Keratinocyte (primary cell): ENCODE measurements around the gene COA5. TPM values are rescaled to one million over a fixed set of nuclear protein-coding genes. Genes with fewer than 3 reads are reported as not detected.

Experiments
- DNase-seq: peaks from one replicate; pipeline ENCODE4 v3.0.0-alpha.2; 2011; ENCODE audit warnings: low read depth, missing footprints, low spot score
- FAIRE-seq: peaks from 2 replicates; lab custom pipeline; 2011; peaks lifted over from hg19 to GRCh38; lab: Jason Lieb, UNC
- H2AFZ ChIP-seq: 2 replicates; pipeline ENCODE4 v1.6.0; 2012; ENCODE audit warnings: low read length, control low read depth, inconsistent platforms; ENCODE audit not compliant: control insufficient read depth
- H3K27ac ChIP-seq: 2 replicates; pipeline ENCODE4 v1.5.1; 2011; ENCODE audit warnings: low read length; ENCODE audit not compliant: control insufficient read depth, insufficient read depth
- H3K27me3 ChIP-seq: 3 replicates; pipeline ENCODE4 v1.6.0; 2011; ENCODE audit warnings: low read length; ENCODE audit not compliant: control insufficient read depth, insufficient read depth; ENCODE audit errors: extremely low read depth
- H3K36me3 ChIP-seq, 2 experiments: 2 replicates in 1 of 2; 3 replicates in 1 of 2; pipeline ENCODE4 v1.5.1; 2011; ENCODE audit warnings: low read length in 2 of 2, mild to moderate bottlenecking in 1 of 2; ENCODE audit not compliant: control insufficient read depth in 2 of 2, insufficient read depth in 2 of 2; ENCODE audit errors: extremely low read depth in 1 of 2
- H3K4me1 ChIP-seq: 3 replicates; pipeline ENCODE4 v1.5.1; 2011; ENCODE audit warnings: low read length; ENCODE audit not compliant: control insufficient read depth, insufficient read depth; ENCODE audit errors: extremely low read depth
- H3K4me2 ChIP-seq: 3 replicates; pipeline ENCODE4 v1.6.0; 2011; ENCODE audit warnings: low read depth, low read length; ENCODE audit not compliant: control insufficient read depth, insufficient read depth; ENCODE audit errors: extremely low read depth
- H3K4me3 ChIP-seq, 3 experiments: fragments of 200-600 bp in 1 of 3; sonication (generic) in 1 of 3; 2 replicates in 2 of 3; 3 replicates in 1 of 3; pipeline ENCODE4 v1.5.1; 2011 to 2016; ENCODE audit warnings: low read length in 3 of 3, mild to moderate bottlenecking in 3 of 3, control low read depth in 2 of 3, inconsistent platforms in 1 of 3, low read depth in 1 of 3, mixed read lengths in 1 of 3, mixed run types in 1 of 3, moderate library complexity in 1 of 3; ENCODE audit not compliant: control insufficient read depth in 2 of 3, insufficient read depth in 2 of 3; ENCODE audit errors: extremely low read depth in 1 of 3
- H3K79me2 ChIP-seq: 2 replicates; pipeline ENCODE4 v1.6.0; 2012; ENCODE audit warnings: low read length; ENCODE audit not compliant: control insufficient read depth, insufficient read depth
- H3K9ac ChIP-seq: 3 replicates; pipeline ENCODE4 v1.6.0; 2011; ENCODE audit warnings: low read length; ENCODE audit not compliant: control insufficient read depth, insufficient read depth; ENCODE audit errors: extremely low read depth
- H3K9me1 ChIP-seq: 3 replicates; pipeline ENCODE4 v1.6.0; 2011; ENCODE audit warnings: low read length; ENCODE audit not compliant: control insufficient read depth, insufficient read depth; ENCODE audit errors: extremely low read depth
- H3K9me3 ChIP-seq: 2 replicates; pipeline ENCODE4 v1.5.1; 2012; ENCODE audit warnings: low read depth, low read length; ENCODE audit not compliant: control insufficient read depth
- H4K20me1 ChIP-seq: 3 replicates; pipeline ENCODE4 v1.6.0; 2011; ENCODE audit warnings: low read length; ENCODE audit not compliant: control insufficient read depth, insufficient read depth; ENCODE audit errors: extremely low read depth
- EZH2 ChIP-seq: IDR thresholded peaks from one replicate; pipeline ENCODE4 v1.6.1; 2012; ENCODE audit warnings: inconsistent platforms, mild to moderate bottlenecking, low read length, moderate library complexity
- dilution Hi-C: fragments of 300-500 bp; cut with MboI; formaldehyde crosslinking; loops from one replicate; pipeline ENCODE4 v1.7.0; 2020; ENCODE audit warnings: low sequenced_read_pairs; ENCODE audit not compliant: extremely low pct_ligation_motif_present
- polyA plus RNA-seq, 5 experiments: library from polyadenylated mRNA; depleted of rRNA in 3 of 5; stranded (reverse) in 3 of 5; stranded (forward) in 1 of 5; unstranded in 1 of 5; fragments of >200 nt; gene quantifications; 1 replicate in 1 of 5; 2 replicates in 3 of 5; 3 replicates in 1 of 5; pipeline versions ENCODE4 v1.2.1 to v1.2.3, GENCODE V29; 2011 to 2012; ENCODE audit warnings: missing spikeins in 2 of 5, low read depth in 1 of 5, low replicate concordance in 1 of 5
- TF ChIP-seq, protein P1 (sequence below), 3 experiments: IDR thresholded peaks in 1 of 3; conservative IDR thresholded peaks in 1 of 3; optimal IDR thresholded peaks in 1 of 3; 2 replicates in 2 of 3; 3 replicates in 1 of 3; pipeline versions ENCODE3 to v1.5.1; 2011; ENCODE audit warnings: low read length in 3 of 3, mild to moderate bottlenecking in 3 of 3, moderate library complexity in 2 of 3, control low read depth in 1 of 3, inconsistent platforms in 1 of 3; ENCODE audit not compliant: insufficient read depth in 2 of 3; ENCODE audit errors: extremely low read depth in 1 of 3

Gene COA5
- polyA plus RNA-seq, 1 donor (not counting 4 experiments of a cell fraction or from before 2014, with no cell fraction given) = 25.1 TPM

DNA sequence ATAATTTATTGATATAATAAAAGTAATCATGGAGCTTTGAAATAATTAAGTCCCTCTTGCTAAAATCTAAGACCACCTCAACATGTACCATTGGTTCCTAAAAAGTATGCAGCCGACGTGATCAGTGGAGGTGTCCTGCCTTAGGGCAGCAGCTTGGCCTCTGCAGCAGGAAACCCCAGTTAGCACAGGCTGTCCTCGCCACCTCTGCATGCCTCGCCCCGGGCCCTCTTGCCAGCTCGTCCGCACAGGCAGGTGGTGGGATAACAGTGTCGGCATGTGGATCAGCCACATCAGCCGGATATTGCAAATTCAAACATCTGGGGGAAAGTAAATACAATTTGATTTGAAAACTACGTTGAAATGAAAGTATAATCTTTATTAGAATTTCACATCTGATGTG is 22.9 kb downstream of the COA5 start:
- Histone ChIP-seq H3K4me2 (no peak overlapping the region), H3K4me1 (no peaks in the 10 kb centered on the region), H3K79me2 (no peaks in the 10 kb centered on the region), H3K27ac (no peak overlapping the region), H3K36me3 (peaks cover 3 to 10% of the 10 kb centered on the region in 2 experiments), H3K9me3 (no peaks in the 10 kb centered on the region), H4K20me1 (no peaks in the 10 kb centered on the region), H3K27me3 (no peaks in the 10 kb centered on the region), H3K9me1 (no peaks in the 10 kb centered on the region), H3K9ac (no peak overlapping the region), H3K4me3 (no peak overlapping the region), H2AFZ (no peak overlapping the region)
- DNase-seq (no peak), FAIRE-seq (no peak)
- no peak for TF ChIP-seq EZH2
- TF ChIP-seq, protein P1, sequence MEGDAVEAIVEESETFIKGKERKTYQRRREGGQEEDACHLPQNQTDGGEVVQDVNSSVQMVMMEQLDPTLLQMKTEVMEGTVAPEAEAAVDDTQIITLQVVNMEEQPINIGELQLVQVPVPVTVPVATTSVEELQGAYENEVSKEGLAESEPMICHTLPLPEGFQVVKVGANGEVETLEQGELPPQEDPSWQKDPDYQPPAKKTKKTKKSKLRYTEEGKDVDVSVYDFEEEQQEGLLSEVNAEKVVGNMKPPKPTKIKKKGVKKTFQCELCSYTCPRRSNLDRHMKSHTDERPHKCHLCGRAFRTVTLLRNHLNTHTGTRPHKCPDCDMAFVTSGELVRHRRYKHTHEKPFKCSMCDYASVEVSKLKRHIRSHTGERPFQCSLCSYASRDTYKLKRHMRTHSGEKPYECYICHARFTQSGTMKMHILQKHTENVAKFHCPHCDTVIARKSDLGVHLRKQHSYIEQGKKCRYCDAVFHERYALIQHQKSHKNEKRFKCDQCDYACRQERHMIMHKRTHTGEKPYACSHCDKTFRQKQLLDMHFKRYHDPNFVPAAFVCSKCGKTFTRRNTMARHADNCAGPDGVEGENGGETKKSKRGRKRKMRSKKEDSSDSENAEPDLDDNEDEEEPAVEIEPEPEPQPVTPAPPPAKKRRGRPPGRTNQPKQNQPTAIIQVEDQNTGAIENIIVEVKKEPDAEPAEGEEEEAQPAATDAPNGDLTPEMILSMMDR (optimal IDR thresholded peaks at IDR 0.05 in 1 of 3, IDR thresholded peaks at IDR 0.05 in 1 of 3, conservative IDR thresholded peaks at IDR 0.05 in 1 of 3; ENCODE audit: extremely low read depth in 1 of 3, insufficient read depth in 2 of 3, low read length in 3 of 3) = no peak
- dilution Hi-C loops = no loop called here

DNA sequence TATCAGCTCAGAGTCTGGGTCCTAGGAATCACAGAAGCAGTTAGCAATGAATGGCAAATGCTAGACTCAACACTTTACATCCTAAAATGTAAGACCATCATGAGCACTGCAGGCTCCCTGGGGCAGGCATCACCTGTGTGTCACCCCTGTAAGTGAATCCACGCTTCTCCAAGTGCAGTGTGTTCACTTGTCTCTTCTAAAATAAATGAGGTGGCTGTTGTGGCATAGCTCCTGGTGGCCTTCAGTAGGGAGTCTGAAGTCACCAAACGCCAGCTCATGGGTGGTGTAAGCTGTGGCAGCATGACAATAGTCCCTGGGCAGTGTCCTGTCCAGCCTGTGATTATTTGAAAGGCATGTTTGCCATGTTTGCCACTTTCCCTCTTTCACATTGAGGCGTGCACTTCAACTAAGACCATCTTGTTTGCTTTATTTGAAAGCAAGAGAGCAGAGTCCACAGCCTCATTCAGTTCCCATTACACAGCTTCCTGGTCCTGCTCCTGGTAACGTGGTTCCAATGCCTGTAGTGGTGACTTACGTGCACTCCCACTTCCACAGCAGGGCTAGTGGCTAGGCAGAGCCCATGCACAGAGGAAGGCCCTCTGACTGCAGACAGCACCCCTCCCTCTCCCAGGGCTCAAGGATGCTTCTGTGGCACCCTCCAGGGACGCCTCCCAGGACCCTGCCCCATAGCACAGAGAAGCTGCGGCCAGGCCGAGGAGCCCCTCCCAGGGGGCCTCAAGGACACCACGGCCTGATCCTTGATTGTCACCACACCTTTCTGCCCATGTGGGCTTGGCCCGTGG is 24.3 kb downstream of the COA5 start:
- no peak for TF ChIP-seq EZH2
- TF ChIP-seq, protein P1 (optimal IDR thresholded peaks at IDR 0.05 in 1 of 3, IDR thresholded peaks at IDR 0.05 in 1 of 3, conservative IDR thresholded peaks at IDR 0.05 in 1 of 3; ENCODE audit: extremely low read depth in 1 of 3, insufficient read depth in 2 of 3, low read length in 3 of 3) = no peak
- H3K9ac ChIP-seq = no peak overlapping the region
- no peak overlapping the region for H2AFZ ChIP-seq
- no peak overlapping the region for H3K27ac ChIP-seq
- H3K4me3 ChIP-seq = no peak overlapping the region
- no peak overlapping the region for H3K4me2 ChIP-seq
- FAIRE-seq (no peak), DNase-seq (no peak)
- H3K9me3 ChIP-seq = no peaks in the 10 kb centered on the region
- no peaks in the 10 kb centered on the region for H4K20me1 ChIP-seq
- H3K36me3 ChIP-seq = peaks cover 3 to 10% of the 10 kb centered on the region in 2 experiments
- H3K9me1 ChIP-seq = no peaks in the 10 kb centered on the region
- dilution Hi-C loops = no loop called here
- H3K79me2 ChIP-seq = no peaks in the 10 kb centered on the region
- H3K4me1 ChIP-seq = no peaks in the 10 kb centered on the region
- H3K27me3 ChIP-seq = no peaks in the 10 kb centered on the region
